Endodermal cell (in vitro differentiated cells): ENCODE results near the gene STK32B. TPM values are rescaled to one million over a fixed set of nuclear protein-coding genes. Genes with fewer than 3 reads are reported as not detected.

Source experiments
- DNase-seq: peaks from one replicate; pipeline ENCODE4 v3.0.0-alpha.2; 2017
- H3K27ac ChIP-seq: 2 replicates; pipeline ENCODE4 v1.5.1; 2013; ENCODE audit warnings: mild to moderate bottlenecking, low read depth, low read length, moderate library complexity
- H3K27me3 ChIP-seq: 2 replicates; pipeline ENCODE4 v1.6.1; 2013; ENCODE audit warnings: mild to moderate bottlenecking, low read length, moderate library complexity; ENCODE audit not compliant: insufficient read depth, control insufficient read depth, poor library complexity, severe bottlenecking
- H3K36me3 ChIP-seq: 2 replicates; pipeline ENCODE4 v1.7.0; 2013; ENCODE audit warnings: mild to moderate bottlenecking, low read length, moderate library complexity; ENCODE audit not compliant: control insufficient read depth, insufficient read depth
- H3K4me1 ChIP-seq: one replicate; pipeline ENCODE4 v1.7.0; 2013; ENCODE audit warnings: low read length; ENCODE audit not compliant: control insufficient read depth, insufficient read depth
- H3K4me3 ChIP-seq: 2 replicates; pipeline ENCODE4 v1.5.1; 2013; ENCODE audit warnings: mild to moderate bottlenecking, low read length, moderate library complexity
- H3K9ac ChIP-seq: 2 replicates; pipeline ENCODE4 v1.6.1; 2013; ENCODE audit warnings: mild to moderate bottlenecking, low read length, moderate library complexity; ENCODE audit not compliant: poor library complexity, severe bottlenecking; ENCODE audit errors: extremely low read depth
- H3K9me3 ChIP-seq: 2 replicates; pipeline ENCODE4 v1.6.1; 2013; ENCODE audit warnings: mild to moderate bottlenecking, low read length, moderate library complexity; ENCODE audit not compliant: control insufficient read depth
- H3K27ac Mint-ChIP-seq: 2 replicates; pipeline ENCODE4 v1.8.0; 2020; ENCODE audit warnings: mixed read lengths
- H3K27me3 Mint-ChIP-seq: 2 replicates; pipeline ENCODE4 v1.8.0; 2021; ENCODE audit warnings: mild to moderate bottlenecking, mixed read lengths; ENCODE audit not compliant: insufficient read depth
- H3K36me3 Mint-ChIP-seq: 2 replicates; pipeline ENCODE4 v1.8.0; 2020; ENCODE audit warnings: low read depth, mixed read lengths
- H3K4me1 Mint-ChIP-seq: 2 replicates; pipeline ENCODE4 v1.8.0; 2020; ENCODE audit warnings: mixed read lengths
- H3K4me3 Mint-ChIP-seq: 2 replicates; pipeline ENCODE4 v1.8.0; 2020; ENCODE audit warnings: mild to moderate bottlenecking, moderate library complexity, mixed read lengths
- H3K9me3 Mint-ChIP-seq: 2 replicates; pipeline ENCODE4 v1.8.0; 2020; ENCODE audit warnings: mild to moderate bottlenecking, mixed read lengths
- WGBS, 2 experiments: methylation state at CpG; one replicate each; pipeline versions ENCODE4 v1.1.5 to v1.1.7; 2013; ENCODE audit warnings: missing lambda C conversion rate in 2 of 2, mixed read lengths in 1 of 2; ENCODE audit not compliant: insufficient coverage in 1 of 2, insufficient read length in 1 of 2; 5-methylcytosine and 5-hydroxymethylcytosine counted together
- total RNA-seq, 2 donors: library from RNA; stranded (reverse); fragmentation: NEBNext Ultra II Directional in 1 of 2; extraction: Animal tissue kit (Norgen Biotek cat#: 25700) in 1 of 2; gene quantifications; 2 replicates in 1 of 2; 3 replicates in 1 of 2; pipeline ENCODE4 v1.2.1, GENCODE V29; 2021
- TF ChIP-seq, protein P1 (sequence below): fragments of 200-600 bp; sonication (generic); conservative IDR thresholded peaks from 2 replicates; pipeline ENCODE4 v1.5.0; 2021; ENCODE audit warnings: antibody characterized with exemption, mild to moderate bottlenecking

The STK32B gene
- total RNA-seq, 2 donors from 2014 or later: 1.4 to 1.5 TPM

- Histone ChIP-seq H3K27ac (no peak overlapping the region), H3K36me3 (no peaks in the 10 kb centered on the region), H3K9ac (no peak overlapping the region), H3K9me3 (no peaks in the 10 kb centered on the region), H3K4me1 (no peaks in the 10 kb centered on the region), H3K27me3 (no peaks in the 10 kb centered on the region), H3K4me3 (no peak overlapping the region)
- WGBS, 2 experiments: 82 to 91% methylated on average over 7 of the region's 7 CpGs
- TF ChIP-seq, protein P1, sequence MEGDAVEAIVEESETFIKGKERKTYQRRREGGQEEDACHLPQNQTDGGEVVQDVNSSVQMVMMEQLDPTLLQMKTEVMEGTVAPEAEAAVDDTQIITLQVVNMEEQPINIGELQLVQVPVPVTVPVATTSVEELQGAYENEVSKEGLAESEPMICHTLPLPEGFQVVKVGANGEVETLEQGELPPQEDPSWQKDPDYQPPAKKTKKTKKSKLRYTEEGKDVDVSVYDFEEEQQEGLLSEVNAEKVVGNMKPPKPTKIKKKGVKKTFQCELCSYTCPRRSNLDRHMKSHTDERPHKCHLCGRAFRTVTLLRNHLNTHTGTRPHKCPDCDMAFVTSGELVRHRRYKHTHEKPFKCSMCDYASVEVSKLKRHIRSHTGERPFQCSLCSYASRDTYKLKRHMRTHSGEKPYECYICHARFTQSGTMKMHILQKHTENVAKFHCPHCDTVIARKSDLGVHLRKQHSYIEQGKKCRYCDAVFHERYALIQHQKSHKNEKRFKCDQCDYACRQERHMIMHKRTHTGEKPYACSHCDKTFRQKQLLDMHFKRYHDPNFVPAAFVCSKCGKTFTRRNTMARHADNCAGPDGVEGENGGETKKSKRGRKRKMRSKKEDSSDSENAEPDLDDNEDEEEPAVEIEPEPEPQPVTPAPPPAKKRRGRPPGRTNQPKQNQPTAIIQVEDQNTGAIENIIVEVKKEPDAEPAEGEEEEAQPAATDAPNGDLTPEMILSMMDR: no peak
- DNase-seq: peak; percentile 55
- Mint-ChIP-seq H3K36me3 (no peaks in the 10 kb centered on the region), H3K27ac (no peak overlapping the region), H3K9me3 (peaks cover 21% of the 10 kb centered on the region), H3K4me3 (no peak overlapping the region), H3K27me3 (peaks cover 8% of the 10 kb centered on the region), H3K4me1 (peaks cover 18% of the 10 kb centered on the region)
Observed at GRCh38 chr4:5203309-5203992, 152.2 kb downstream of the STK32B start.

DNA sequence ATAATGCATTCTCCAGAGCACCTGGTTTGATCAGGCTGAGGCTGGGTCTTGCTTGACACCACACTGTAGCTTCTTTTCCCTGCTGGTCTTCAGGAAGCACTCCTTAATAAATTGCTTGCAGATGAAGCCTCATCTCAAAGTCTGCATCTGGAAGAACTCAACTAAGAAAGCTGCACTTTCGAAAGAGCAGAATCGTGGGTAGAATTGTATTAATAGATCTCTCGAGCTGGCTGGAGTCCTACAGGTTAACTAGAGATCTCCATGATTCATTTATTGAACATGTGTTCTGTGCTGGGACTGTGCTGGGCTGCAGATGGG, 152.7 kb downstream of the STK32B start:
- Mint-ChIP-seq H3K9me3 (peaks cover 21% of the 10 kb centered on the region), H3K27ac (no peak overlapping the region), H3K4me3 (no peak overlapping the region), H3K36me3 (no peaks in the 10 kb centered on the region), H3K4me1 (peaks cover 15% of the 10 kb centered on the region), H3K27me3 (peaks cover 8% of the 10 kb centered on the region)
- WGBS, 2 experiments: 87 to 92% methylated on average over 3 of the region's 3 CpGs
- no peak overlapping the region for H3K4me3 ChIP-seq
- H3K4me1 ChIP-seq: no peaks in the 10 kb centered on the region
- H3K36me3 ChIP-seq: no peaks in the 10 kb centered on the region
- H3K27ac ChIP-seq: no peak overlapping the region
- no peaks in the 10 kb centered on the region for H3K9me3 ChIP-seq
- TF ChIP-seq, protein P1: no peak
- no peak for DNase-seq
- no peaks in the 10 kb centered on the region for H3K27me3 ChIP-seq
- H3K9ac ChIP-seq: no peak overlapping the region

GRCh38 chr4:5204781-5205180, 153.5 kb downstream of the STK32B start:
- H3K9me3 ChIP-seq: no peaks in the 10 kb centered on the region
- H3K27ac ChIP-seq: no peak overlapping the region
- H3K27me3 Mint-ChIP-seq: peaks cover 8% of the 10 kb centered on the region
- H3K27ac Mint-ChIP-seq: no peak overlapping the region
- H3K36me3 ChIP-seq: no peaks in the 10 kb centered on the region
- H3K4me3 Mint-ChIP-seq: no peak overlapping the region
- no peak overlapping the region for H3K9ac ChIP-seq
- peaks cover 21% of the 10 kb centered on the region for H3K9me3 Mint-ChIP-seq
- H3K4me3 ChIP-seq: no peak overlapping the region
- DNase-seq: no peak
- no peaks in the 10 kb centered on the region for H3K27me3 ChIP-seq
- TF ChIP-seq, protein P1: no peak
- WGBS, 2 experiments: 69 to 83% methylated on average over 2 of the region's 2 CpGs
- no peaks in the 10 kb centered on the region for H3K4me1 ChIP-seq
- no peaks in the 10 kb centered on the region for H3K36me3 Mint-ChIP-seq
- peaks cover 9% of the 10 kb centered on the region for H3K4me1 Mint-ChIP-seq
